GM12892 (cell line): ENCODE results near the gene STK32C.

Source experiments
- POLR2A ChIP-seq: IDR thresholded peaks from 2 replicates; pipeline ENCODE4 v1.6.1; 2011; ENCODE audit warnings: low read depth, low read length, control low read depth
- POLR2AphosphoS5 ChIP-seq: IDR thresholded peaks from 2 replicates; pipeline ENCODE4 v1.6.1; 2011; ENCODE audit warnings: low read depth, low read length, control low read depth
- TAF1 ChIP-seq: IDR thresholded peaks from 2 replicates; pipeline ENCODE4 v1.6.1; 2011; ENCODE audit warnings: low read depth, mild to moderate bottlenecking, control low read depth, low read length, borderline replicate concordance

DNA sequence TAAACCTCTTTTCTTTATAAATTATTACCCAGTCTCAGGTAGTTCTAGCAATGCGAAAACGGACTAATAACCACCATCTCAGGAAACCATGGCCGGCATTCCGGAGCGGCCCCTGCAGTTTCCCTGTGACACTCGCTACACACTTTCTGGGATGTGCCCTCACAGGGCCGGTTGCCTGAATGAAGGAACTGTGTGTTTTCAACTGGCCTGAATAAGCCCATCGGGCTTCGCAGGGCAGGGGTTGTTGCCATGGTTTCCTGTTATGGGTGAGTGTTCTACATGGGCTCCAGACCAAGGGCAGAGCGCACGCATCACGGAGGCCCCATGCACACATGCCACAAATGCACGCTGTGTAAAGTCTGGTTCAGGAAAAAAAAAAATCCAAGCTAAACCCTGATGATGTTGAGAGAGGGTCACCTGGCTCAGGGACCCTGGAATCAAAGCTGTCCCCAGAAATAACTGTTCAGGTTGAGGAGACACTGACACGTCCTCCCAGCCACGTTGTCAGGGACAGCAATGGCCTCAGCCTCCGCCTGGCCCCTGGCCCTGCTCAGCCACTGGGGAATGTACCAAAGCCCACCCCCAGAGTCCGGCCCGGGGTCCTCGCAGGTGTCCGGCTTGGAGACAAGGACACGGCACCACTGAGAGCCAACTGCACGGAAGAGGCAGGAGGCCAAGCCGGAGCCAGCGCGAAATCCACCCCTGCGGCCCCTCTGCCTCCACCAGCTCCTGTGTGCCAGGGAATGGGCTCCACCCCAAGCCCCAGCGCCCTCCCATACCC, 47.9 kb downstream of the STK32C start:
- TF ChIP-seq POLR2A (no peak), POLR2AphosphoS5 (no peak), TAF1 (no peak)
